HG03439 (cell line): ENCODE results near the gene XAB2.

Source experiments
- ATAC-seq: cut with Tn5 transposase; IDR thresholded peaks from one replicate; pipeline ENCODE4 v1.9.1; 2021; ENCODE audit warnings: mild to moderate bottlenecking, moderate library complexity; ENCODE audit not compliant: unreplicated experiment

The XAB2 gene

GRCh38 chr19:7612282-7613274 is 16.8 kb downstream of the XAB2 start:
- ATAC-seq: no peak

GRCh38 chr19:7611541-7612279 is 17.6 kb downstream of the XAB2 start:
- no peak for ATAC-seq

- ATAC-seq: no peak
These were observed 18.7 kb downstream of the XAB2 start for GRCh38 chr19:7610491-7611240.

- ATAC-seq: no peak
These were observed 21.3 kb downstream of the XAB2 start for GRCh38 chr19:7607874-7608560.

- no peak for ATAC-seq
These were observed 22.0 kb downstream of the XAB2 start for GRCh38 chr19:7607212-7607873.

GRCh38 chr19:7606289-7606688 is 23.1 kb downstream of the XAB2 start:
- ATAC-seq: no peak

- ATAC-seq: no peak
These were observed 23.7 kb downstream of the XAB2 start for GRCh38 chr19:7605490-7606222.

GRCh38 chr19:7603919-7604318 is 25.4 kb downstream of the XAB2 start:
- ATAC-seq: no peak

- ATAC-seq: no peak
These were observed 26.3 kb downstream of the XAB2 start for GRCh38 chr19:7602935-7603497.

GRCh38 chr19:7602240-7602934 is 27.0 kb downstream of the XAB2 start:
- no peak for ATAC-seq

GRCh38 chr19:7600721-7601120 is 28.6 kb downstream of the XAB2 start:
- ATAC-seq: no peak

GRCh38 chr19:7598180-7598579 is 31.2 kb downstream of the XAB2 start:
- no peak for ATAC-seq

GRCh38 chr19:7597689-7598088 is 31.7 kb downstream of the XAB2 start:
- ATAC-seq: no peak

- no peak for ATAC-seq
These were observed 33.0 kb downstream of the XAB2 start for GRCh38 chr19:7596211-7596937.

- ATAC-seq: no peak
These were observed 33.7 kb downstream of the XAB2 start, which contains the start of gene CAMSAP3 for GRCh38 chr19:7595466-7596133. TSS of gene CAMSAP3 (plus strand) at chr19:7595863. CDS start at chr19:7596003, 140 bp downstream.

- no peak for ATAC-seq
These were observed 39.1 kb downstream of the XAB2 start for GRCh38 chr19:7590256-7590655.

GRCh38 chr19:7589822-7590221 is 39.5 kb downstream of the XAB2 start:
- ATAC-seq: no peak
